Spinal cord (tissue), 10 donors: ENCODE measurements around the gene TMUB2. TPM values are rescaled to one million over a fixed set of nuclear protein-coding genes. Genes with fewer than 3 reads are reported as not detected.
A peak's percentile ranks its signal among the peaks of the same experiment; 100 is the strongest.

Source experiments
- DNase-seq, 6 donors: peaks; one replicate each; pipeline versions ENCODE4 v3.0.0 to v3.0.0-alpha.2; 2013 to 2015; ENCODE audit warnings: low spot score in 6 of 6, low read depth in 4 of 6
- H3K27ac ChIP-seq: one replicate; pipeline ENCODE4 v1.5.1; 2013; ENCODE audit warnings: low read depth, low read length, control low read depth
- H3K27me3 ChIP-seq: one replicate; pipeline ENCODE4 v1.6.1; 2013; ENCODE audit warnings: low read length; ENCODE audit not compliant: control insufficient read depth, insufficient read depth
- H3K36me3 ChIP-seq: one replicate; pipeline ENCODE4 v1.6.1; 2013; ENCODE audit warnings: low read length; ENCODE audit not compliant: control insufficient read depth, insufficient read depth
- H3K4me1 ChIP-seq: one replicate; pipeline ENCODE4 v1.6.1; 2013; ENCODE audit warnings: low read length; ENCODE audit not compliant: control insufficient read depth, insufficient read depth
- H3K4me3 ChIP-seq: one replicate; pipeline ENCODE4 v1.5.1; 2013; ENCODE audit warnings: low read depth, low read length, control low read depth
- H3K9me3 ChIP-seq: one replicate; pipeline ENCODE4 v1.6.1; 2013; ENCODE audit warnings: low read length; ENCODE audit not compliant: control insufficient read depth, insufficient read depth
- WGBS: methylation state at CpG from one replicate; pipeline ENCODE4 v1.1.5; 2013; ENCODE audit warnings: missing lambda C conversion rate; ENCODE audit not compliant: insufficient coverage; 5-methylcytosine and 5-hydroxymethylcytosine counted together
- polyA plus RNA-seq, 2 donors: library from polyadenylated mRNA; unstranded; fragments of 120-200 nt; gene quantifications; one replicate each; pipeline ENCODE4 v1.2.1, GENCODE V29; 2013; ENCODE audit not compliant: insufficient read length in 2 of 2
- total RNA-seq, 2 donors: library from RNA; depleted of rRNA in 1 of 2; stranded (reverse); fragments of 120-200 nt in 1 of 2; fragments of >200 nt in 1 of 2; gene quantifications; one replicate each; pipeline versions ENCODE4 v1.2.3 to v1.2.4, GENCODE V29; 2013 to 2014
- donor health status: healthy.

TMUB2 gene
- total and polyA plus RNA-seq, 4 donors = 27.2 to 54.8 (median 40.3) TPM

GRCh38 chr17:44191369-44191768 lies 4.6 kb downstream of the TMUB2 start:
- H3K36me3 ChIP-seq = peaks cover 75% of the 10 kb centered on the region
- WGBS = 47% methylated on average over 4 of the region's 5 CpGs
- H3K9me3 ChIP-seq = no peaks in the 10 kb centered on the region
- H3K4me3 ChIP-seq = no peak overlapping the region
- H3K4me1 ChIP-seq = peaks cover 9% of the 10 kb centered on the region
- H3K27ac ChIP-seq = no peak overlapping the region
- H3K27me3 ChIP-seq = no peaks in the 10 kb centered on the region
- no peak for DNase-seq

- Histone ChIP-seq H3K27ac (no peak overlapping the region), H3K4me1 (peaks cover 11% of the 10 kb centered on the region), H3K9me3 (no peaks in the 10 kb centered on the region), H3K36me3 (peaks cover 82% of the 10 kb centered on the region), H3K27me3 (no peaks in the 10 kb centered on the region), H3K4me3 (no peak overlapping the region)
- DNase-seq = no peak
- WGBS = no CpG with 5 or more reads among the region's 7 CpGs
These were observed 5.2 kb downstream of the TMUB2 start for GRCh38 chr17:44191941-44192496.

- H3K4me1 ChIP-seq = peaks cover 14% of the 10 kb centered on the region
- no peak overlapping the region for H3K27ac ChIP-seq
- peaks cover 88% of the 10 kb centered on the region for H3K36me3 ChIP-seq
- H3K4me3 ChIP-seq = no peak overlapping the region
- WGBS = 81% methylated on average over 4 of the region's 5 CpGs
- H3K27me3 ChIP-seq = no peaks in the 10 kb centered on the region
- no peak for DNase-seq
- no peaks in the 10 kb centered on the region for H3K9me3 ChIP-seq
These were observed 6.0 kb downstream of the TMUB2 start for GRCh38 chr17:44192750-44193149.

GRCh38 chr17:44193326-44194084 lies 6.7 kb downstream of the TMUB2 start:
- Histone ChIP-seq H3K4me3 (no peak overlapping the region), H3K36me3 (peaks cover 91% of the 10 kb centered on the region), H3K9me3 (no peaks in the 10 kb centered on the region), H3K4me1 (peaks cover 16% of the 10 kb centered on the region), H3K27ac (no peak overlapping the region), H3K27me3 (no peaks in the 10 kb centered on the region)
- no peak for DNase-seq
- 95% methylated on average over 11 of the region's 14 CpGs for WGBS

- peaks cover 57% of the 10 kb centered on the region for H3K36me3 ChIP-seq
These were observed 10.3 kb downstream of the TMUB2 start for GRCh38 chr17:44197107-44197506.

GRCh38 chr17:44197980-44198720 lies 11.4 kb downstream of the TMUB2 start:
- Histone ChIP-seq H3K27ac (peak overlapping the region; percentile 91), H3K9me3 (no peaks in the 10 kb centered on the region), H3K4me1 (peaks cover 25% of the 10 kb centered on the region), H3K4me3 (peak overlapping the region; percentile 77), H3K36me3 (peaks cover 47% of the 10 kb centered on the region), H3K27me3 (no peaks in the 10 kb centered on the region)
- WGBS = 59% methylated on average over 2 of the region's 11 CpGs
- peak in 2 of 6 donors; percentile 36 to 61 for DNase-seq

More at GRCh38 chr17:44197107-44197506, 10.3 kb downstream of the TMUB2 start:
- DNase-seq = no peak
- Histone ChIP-seq H3K27me3 (no peaks in the 10 kb centered on the region), H3K27ac (no peak overlapping the region), H3K9me3 (no peaks in the 10 kb centered on the region), H3K4me1 (peaks cover 25% of the 10 kb centered on the region), H3K4me3 (no peak overlapping the region)
- WGBS = 92% methylated on average over 15 of the region's 15 CpGs

- peak overlapping the region; percentile 91 for H3K27ac ChIP-seq
- H3K4me1 ChIP-seq = peaks cover 25% of the 10 kb centered on the region
- peaks cover 39% of the 10 kb centered on the region for H3K36me3 ChIP-seq
- peak in 2 of 6 donors; percentile 75 to 77 for DNase-seq
- H3K9me3 ChIP-seq = no peaks in the 10 kb centered on the region
- peak overlapping the region; percentile 77 for H3K4me3 ChIP-seq
- WGBS = 0% methylated on average over 32 of the region's 68 CpGs
- no peaks in the 10 kb centered on the region for H3K27me3 ChIP-seq
These were observed 12.2 kb downstream of the TMUB2 start for GRCh38 chr17:44198721-44199552.

- WGBS = under 1% methylated on average over 90 of the region's 126 CpGs
- peak in 5 of 6 donors; percentile 84 to 99 (median 95) for DNase-seq
- no peaks in the 10 kb centered on the region for H3K27me3 ChIP-seq
These were observed 13.0 kb downstream of the TMUB2 start, which contains the start of gene ATXN7L3 for GRCh38 chr17:44199553-44200477. ATXN7L3 (minus strand) TSS chr17:44199884; CDS start chr17:44198070, 1,814 bp downstream.

More at GRCh38 chr17:44199553-44200477, 13.0 kb downstream of the TMUB2 start, which contains the start of gene ATXN7L3:
- Histone ChIP-seq H3K36me3 (peaks cover 30% of the 10 kb centered on the region), H3K27ac (peak within 1 kb of the TSS; percentile 97), H3K4me1 (peaks cover 25% of the 10 kb centered on the region), H3K9me3 (no peaks in the 10 kb centered on the region), H3K4me3 (peak within 1 kb of the TSS; percentile 77)
